Stimulated activated CD4-positive, alpha-beta T cell treated with anti-CD3 and anti-CD28 coated beads, Interleukin-4, amount 100 ng/mL, for 1 hour (primary cell): ENCODE data around the gene ZNF407.

Experiments used
- DNase-seq: peaks from one replicate; pipeline ENCODE4 v3.0.0-alpha.2; 2020

ZNF407 gene

GRCh38 chr18:74897971-74898657 is 300.4 kb downstream of the ZNF407 start:
- DNase-seq, result no peak

GRCh38 chr18:74898965-74899364 is 301.3 kb downstream of the ZNF407 start:
- no peak for DNase-seq

DNA sequence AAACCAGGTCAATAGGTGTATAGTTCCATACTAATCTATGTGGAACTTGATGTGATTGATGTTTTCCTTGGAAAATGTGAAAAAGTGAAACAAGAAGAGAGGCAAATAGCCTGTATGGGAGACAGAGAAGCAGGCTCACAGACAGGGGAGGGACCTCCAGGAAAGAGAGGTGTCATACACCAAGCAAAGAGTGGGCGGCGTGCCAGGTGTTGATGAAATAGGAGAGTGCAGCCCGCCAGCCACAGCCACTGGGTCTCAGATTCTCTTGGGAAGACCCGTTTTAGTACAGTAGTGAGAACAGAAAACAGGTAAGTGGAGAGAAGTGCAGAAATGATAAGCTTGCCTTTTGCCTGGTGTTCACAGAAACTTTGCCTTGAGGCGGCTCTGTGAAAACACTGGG is 301.9 kb downstream of the ZNF407 start:
- no peak for DNase-seq

- DNase-seq, result no peak
Observed at GRCh38 chr18:74901362-74902146, 303.9 kb downstream of the ZNF407 start.

DNA sequence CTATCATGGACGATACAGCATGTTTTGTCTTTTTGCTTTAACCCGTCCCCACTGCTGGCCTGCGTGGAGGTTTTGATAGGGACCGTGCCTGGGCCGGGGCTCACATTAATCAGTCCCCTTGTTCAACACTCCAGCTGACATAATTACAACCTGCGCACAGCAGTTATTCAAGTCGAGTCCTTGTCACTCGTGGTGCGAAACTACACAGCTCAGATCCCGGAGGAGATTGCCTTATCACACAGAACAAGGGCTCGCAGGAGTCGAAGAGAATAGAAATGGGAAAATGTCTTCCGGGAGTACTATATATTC is 304.4 kb downstream of the ZNF407 start:
- DNase-seq, result no peak

DNA sequence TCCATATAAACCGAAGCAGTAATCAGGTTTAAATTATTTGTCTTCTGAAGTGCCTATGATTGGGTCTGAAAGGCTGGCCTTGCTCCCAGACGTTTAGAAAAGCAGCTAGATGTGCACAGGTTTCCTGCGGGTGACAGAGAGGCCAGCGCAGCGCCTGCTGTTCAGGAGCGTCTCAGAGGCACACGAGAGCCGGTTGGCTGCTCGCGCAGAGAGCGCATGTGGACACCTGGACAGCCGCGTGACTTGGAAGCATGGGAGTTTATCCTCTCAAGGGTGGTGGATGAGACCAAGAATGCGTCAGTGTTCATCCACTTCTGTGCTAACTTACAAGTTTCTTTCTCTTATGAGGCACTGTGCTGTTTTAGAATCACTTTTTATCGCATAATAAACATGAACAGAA is 307.6 kb downstream of the ZNF407 start:
- DNase-seq, result no peak

DNA sequence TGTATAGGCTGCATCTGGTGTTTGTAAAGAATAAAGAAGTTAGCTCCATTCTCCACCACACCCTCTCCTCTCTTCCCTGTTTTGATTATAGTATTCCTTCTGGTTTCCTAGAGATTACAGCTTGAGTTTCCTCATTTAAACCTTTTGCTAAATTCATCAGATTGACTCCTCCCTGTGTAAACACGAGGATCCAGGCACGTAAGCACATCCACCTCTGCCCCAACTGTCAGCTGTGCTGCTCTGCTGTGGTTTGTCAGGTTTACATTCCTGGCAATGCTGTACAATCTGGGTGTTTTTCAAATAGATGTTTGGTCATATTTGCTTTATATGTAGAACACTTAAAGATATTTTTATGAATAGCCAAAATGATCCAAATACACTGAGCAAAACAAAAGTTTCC is 308.5 kb downstream of the ZNF407 start:
- DNase-seq, result no peak

DNA sequence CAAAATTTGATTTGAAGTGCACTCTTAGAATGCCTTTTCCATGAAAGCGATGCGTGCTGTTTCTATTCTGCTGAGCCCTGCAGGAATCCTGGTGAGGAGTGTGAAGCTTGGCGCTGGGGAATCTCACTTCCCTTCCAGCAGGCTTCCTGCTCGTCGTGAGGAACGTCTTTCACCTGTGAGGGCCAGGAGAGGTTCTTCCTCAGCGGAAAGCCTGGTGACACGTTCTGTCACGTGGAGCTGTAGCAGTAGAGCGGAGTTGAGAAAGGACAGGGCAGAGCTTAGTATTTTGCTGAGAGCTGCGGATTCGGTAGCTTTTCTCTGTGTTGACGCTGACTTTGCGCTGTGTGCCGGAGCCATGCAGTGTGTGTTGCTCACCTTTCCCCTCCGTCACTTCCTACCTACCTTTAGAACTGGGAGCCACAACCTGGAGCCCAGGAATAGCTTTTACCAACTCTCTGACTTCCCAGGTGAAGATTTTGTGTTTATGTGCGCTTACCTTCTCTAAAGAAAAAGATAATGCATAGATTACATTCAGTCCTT is 316.5 kb downstream of the ZNF407 start:
- no peak for DNase-seq

DNA sequence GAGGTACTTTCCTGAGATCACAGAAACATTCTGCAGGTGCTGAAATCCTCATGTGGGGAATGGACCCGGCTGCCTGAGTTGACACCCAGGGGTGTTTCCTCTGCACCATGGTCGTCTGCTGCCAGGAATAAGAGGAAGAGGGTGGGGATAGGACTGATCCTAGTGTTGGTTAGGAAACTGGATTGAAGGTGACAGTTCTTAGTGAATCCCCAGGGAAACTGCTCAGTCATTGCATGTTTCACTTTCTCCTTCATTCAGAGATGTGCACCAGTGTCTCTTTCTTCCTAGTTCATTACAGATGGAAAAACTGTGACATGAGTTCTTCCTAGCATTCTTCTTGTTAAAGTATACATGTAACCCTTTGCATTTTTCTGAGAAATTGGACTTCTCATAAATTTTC is 317.0 kb downstream of the ZNF407 start:
- DNase-seq, result no peak

GRCh38 chr18:74916773-74917393 is 319.2 kb downstream of the ZNF407 start:
- no peak for DNase-seq

- DNase-seq, result no peak
Observed at GRCh38 chr18:74918276-74918790, 320.7 kb downstream of the ZNF407 start.

GRCh38 chr18:74921057-74921820 is 323.6 kb downstream of the ZNF407 start:
- no peak for DNase-seq

- no peak for DNase-seq
Observed at GRCh38 chr18:74926051-74926450, 328.4 kb downstream of the ZNF407 start.

DNA sequence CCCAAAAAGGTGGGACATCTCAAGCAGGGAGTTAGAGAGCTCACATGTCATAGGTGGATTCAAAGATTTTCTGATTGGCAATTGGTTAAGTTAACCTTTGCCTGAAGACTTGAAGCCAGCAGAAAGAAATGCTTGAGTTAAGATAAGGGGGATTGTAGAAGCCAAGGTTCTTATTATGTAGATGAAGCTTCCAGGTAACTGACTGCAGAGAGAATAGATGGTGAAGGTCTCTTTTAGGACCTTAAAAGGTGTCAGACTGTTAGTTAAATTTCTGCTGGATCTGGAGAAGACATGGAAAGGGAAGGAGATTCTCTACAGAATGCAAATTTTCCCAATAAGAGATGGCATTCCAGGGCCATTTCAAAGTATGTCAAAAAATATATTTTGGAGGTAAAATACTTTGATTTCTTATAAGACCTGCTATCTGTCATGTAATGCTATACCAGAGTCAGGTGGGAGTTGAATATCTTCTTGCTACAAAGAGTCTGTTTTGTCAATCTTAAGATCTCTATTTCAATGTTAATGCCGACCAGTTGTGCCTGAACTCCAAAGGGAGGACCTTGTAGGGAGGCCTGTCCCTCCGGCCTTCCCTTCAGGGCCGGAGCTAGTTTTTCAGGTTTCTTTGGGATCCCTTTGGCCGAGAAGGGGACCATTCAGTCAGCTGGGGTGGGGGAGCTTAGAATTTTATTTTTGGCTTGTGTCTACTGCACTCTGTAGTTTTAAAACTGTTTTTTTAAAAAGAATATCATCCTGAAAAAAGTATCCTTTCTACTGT is 330.7 kb downstream of the ZNF407 start:
- DNase-seq, result no peak

DNA sequence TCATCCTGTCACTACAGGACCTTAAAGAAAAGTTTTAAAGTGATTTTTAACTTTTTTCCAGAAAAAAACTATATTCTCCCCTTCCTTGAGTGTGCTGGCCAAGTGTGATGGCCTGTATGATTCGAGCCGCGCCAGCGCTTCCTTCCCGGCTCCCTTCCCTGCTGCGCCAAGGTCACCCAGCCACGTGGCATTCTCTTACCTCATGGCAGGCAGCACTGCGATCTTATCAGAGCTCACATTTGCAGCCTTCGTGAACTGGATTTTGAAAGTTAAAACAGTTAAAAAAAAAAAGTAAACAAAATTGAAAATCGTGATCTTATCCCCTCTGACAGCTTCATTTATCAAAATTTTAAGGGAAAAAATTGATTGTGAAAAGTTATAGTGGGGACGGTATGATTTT is 331.4 kb downstream of the ZNF407 start:
- no peak for DNase-seq

GRCh38 chr18:74930616-74931015 is 332.9 kb downstream of the ZNF407 start:
- DNase-seq, result no peak

DNA sequence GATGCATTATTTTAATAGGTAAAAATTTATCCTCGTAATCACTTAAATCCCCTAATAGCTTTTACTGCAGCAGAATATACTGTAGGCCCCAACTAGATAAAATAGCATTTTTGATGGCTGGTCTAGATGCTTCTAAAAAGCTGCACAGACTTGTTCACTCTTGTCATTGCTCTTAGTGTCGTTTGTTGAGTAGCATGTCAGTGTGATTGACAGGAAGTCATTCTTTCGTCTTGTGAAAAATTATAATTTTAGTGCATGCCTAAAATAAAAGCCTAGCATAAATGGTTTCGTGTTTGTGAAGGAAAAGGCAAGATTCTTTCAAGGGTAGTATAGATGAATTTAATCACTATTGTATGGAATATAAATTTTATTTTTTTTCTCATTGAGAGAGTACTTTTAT is 336.3 kb downstream of the ZNF407 start:
- DNase-seq, result no peak

DNA sequence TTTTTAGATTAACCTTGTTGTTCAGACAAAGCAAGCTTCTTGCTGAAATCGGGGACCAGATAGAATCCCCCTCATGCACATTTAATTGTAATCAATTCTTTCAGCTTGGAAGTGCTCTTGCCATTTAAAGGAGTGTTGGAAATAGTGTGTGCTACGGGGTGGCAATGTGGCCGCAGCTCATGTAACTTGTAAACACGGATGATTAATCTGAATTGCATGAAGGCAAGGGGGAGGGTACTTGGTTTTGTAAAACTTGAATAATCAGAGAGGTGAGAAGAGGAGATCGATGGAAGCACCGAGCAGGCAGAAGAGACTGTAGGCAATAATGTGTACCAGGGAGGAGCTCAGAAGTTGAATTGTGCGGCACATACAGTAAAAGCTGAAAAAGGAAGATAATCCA is 337.8 kb downstream of the ZNF407 start:
- DNase-seq, result no peak

DNA sequence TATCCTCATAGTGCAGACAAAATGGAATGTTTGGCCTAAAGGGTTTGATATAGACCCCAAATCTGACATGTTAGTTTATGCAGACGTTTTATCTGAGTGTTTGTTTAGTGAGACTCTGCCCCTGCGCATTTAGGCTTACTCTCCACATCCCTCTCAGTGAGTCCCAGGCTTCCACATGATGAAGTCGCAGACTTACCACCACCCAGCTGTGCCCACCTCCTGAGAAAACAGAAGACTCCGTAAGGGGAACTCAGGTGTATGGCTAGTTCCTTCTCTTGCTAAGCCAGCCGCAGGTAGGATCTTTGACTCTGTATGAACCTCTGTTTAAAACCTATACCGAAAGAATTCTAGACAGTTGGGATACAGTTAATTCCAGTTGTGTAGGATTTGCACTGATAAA is 338.7 kb downstream of the ZNF407 start:
- no peak for DNase-seq

DNA sequence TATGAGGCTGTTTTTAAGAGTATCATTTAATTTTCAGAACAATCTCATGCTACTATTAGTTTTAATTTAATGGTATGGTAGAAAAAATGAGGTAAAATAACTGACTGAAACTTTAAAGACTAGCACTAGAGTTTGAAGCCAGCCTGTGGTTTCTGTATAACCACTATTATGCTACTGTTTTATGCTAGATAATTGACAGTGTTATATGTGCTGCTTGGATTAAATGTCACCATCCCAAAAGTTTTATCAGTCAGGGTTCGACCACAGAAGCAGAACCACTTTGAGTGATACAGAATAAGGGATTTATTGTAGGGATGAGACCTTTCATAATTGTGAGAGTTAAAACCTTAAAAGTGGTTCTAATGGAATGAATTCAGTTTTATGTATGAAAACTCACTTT is 339.6 kb downstream of the ZNF407 start:
- no peak for DNase-seq

DNA sequence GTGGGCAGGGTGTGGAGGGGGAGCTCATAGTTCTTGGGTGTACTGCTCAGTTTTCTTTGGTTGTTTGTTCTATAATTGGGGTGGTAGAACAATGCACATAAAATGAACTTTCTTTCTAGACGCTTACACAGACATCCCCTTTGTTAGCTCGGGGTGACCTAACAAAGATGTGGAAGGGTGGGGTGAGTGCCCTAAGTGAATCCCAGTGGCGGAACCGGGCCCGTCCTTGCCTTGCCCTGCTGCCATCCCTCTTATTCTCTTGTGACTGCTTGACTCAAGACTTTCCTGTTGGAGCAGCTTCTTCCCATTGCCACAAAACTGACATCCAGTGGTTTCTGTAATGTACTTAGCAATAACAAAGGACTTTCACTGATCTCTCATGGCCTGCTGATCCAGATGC is 343.2 kb downstream of the ZNF407 start:
- no peak for DNase-seq

DNA sequence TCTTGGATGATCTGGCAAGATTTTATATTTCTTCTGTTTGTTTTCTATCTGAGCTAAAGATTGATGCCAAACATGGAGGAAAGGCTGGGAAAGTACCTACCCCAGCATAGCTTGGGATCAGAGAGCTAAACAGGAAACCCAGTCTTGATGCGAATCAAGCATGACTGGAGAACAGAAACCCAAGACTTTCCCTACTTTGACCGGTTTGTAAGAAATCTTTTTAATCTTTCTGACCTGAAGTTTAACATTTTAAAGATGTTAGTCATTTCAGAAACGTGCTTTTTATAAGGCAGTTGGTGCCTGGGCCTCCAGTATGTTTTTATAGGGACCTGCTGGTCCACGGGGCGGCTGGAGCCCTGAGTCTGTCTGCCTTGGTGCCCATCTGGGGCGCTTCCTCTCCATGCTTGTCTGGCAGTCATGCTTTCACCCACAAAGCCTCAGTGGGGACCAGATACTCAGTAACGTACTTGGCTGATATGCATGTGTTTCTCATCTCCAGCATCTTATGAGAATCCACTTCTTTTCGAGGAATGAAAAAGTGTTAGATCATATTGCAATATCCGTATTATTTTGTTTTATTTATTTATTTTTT is 344.7 kb downstream of the ZNF407 start:
- peak; percentile 10 for DNase-seq
